HG02588 (cell line): Measurements from ENCODE around the gene MRPS25.

Source experiments
- ATAC-seq: cut with Tn5 transposase; IDR thresholded peaks from one replicate; pipeline ENCODE4 v1.9.1; 2021; ENCODE audit warnings: mild to moderate bottlenecking, moderate library complexity; ENCODE audit not compliant: unreplicated experiment

Gene MRPS25

DNA sequence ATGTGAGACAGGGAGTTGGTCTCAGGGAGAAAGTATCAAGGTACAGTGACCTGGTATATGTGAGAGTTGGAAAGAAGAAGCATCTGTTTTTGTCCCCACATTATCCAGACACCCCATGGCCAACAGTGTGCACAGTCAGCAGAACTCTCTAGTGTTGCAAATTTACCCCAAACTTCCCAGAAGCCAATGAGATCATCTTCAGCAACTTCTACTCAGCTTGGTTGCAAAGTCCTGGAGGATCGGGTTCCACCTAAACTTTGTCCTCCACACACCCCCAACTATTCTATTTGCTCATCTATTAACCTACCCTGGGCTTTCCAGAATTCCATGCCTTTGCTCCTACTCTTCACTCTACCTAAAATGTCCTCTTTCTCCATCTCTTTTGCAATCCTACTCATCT, 18.1 kb upstream of the MRPS25 start:
- no peak for ATAC-seq

DNA sequence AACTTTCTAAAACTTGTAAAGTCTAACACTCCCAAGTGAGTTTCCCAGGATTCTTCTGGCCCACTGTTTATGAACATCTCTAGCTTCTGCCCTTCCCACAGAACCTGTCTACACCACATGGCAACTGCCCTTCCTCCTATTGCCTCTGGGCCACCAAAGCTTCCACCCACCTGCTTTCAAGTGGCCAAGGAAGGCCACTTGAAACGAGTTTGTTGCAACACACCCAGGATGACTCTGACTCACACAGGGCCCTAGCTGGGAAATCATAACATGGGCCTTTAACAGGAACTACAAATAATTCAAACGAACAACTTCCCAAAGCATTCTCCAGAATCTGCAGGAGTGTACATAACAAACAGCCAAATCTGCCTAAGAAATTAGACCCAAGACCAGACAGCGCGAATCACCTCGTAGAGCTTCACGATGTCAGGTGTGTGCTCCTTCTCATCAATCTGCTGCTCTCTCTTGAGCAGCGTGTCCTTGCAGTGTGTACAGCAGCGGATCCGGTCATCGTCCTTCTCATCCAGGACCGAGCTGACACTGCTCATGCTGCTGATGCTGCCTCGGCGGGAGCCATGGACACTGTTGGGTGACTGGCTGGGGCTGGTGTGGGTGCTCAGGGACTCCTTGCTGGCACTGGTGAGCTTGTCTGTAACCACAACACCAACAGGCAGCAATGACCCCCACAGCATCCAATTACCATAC, 17.0 kb upstream of the MRPS25 start:
- ATAC-seq, result no peak

DNA sequence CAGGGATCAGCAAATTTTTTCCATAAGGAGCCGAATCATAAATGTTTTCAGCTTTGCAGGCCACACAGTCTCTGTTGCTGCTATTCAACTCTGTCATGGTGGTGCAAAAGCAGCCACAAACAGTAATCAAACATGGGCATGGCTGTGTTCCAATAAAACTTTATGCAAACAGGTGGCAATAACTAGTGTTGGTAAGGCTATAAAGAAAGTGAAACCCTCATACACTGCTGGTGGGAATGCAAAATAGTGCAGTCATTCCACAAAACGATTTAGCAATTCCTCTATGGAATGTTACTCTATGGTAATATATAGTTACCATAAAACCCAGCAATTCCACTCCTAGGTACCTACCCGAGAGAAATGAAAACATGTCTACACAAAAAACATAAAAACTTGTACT, 14.0 kb upstream of the MRPS25 start:
- no peak for ATAC-seq

DNA sequence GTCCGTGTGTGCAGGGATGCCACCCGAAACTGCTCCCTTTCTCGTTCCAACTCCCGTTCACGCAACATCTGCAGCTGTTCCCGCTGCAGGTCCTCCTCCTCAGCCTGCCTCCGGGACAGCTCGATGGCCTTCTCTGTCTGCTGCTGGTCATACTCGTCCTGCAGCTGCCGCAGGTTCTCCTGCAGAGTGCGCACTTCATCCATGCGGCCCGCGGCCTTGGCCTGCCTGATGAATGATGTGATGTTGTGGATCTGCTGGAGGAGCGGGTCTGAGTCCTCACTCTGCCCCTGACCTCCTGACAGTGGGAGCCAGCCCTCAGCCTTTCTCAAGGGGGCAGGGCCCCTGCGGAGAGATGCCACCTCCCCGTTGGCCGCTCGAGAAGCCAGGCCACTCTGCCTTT, 9.4 kb upstream of the MRPS25 start:
- no peak for ATAC-seq

DNA sequence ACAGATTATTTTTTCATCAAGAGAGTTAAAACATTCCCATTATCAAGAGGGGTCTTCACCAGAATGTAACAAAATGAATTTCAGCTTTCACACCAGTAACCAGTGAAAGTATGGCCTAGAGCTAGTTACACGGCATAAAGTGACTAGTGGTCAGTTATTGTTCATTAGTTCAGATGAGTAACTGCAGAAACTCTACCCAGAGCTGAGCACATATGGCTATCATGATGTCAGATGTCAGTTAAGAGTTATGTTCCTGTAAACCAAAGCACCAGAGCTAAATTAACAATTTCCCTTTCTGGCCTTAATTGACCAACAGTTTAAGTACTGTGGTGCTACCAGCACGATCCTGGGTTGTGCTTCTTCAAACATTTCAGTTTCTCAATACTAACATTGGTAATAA, 6.6 kb upstream of the MRPS25 start:
- ATAC-seq, result no peak

DNA sequence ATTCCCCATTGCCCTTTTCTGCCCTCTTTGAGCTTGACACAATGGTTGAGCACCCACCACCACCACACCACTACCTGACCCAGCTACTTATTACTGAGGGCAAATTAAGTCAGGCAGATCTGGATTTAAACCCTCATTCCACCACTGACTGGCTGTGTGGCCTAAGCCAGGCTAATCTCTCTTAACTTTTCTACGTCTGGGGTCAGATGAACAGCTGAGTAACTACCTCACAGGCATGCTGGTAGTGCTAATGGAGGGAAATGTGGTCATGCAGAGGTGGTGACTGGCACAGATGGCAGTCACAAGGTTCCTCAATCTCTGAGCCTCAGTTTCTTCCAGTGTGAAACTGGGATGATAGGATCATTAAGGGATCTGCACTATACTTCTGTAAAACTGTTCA, 4.3 kb upstream of the MRPS25 start:
- ATAC-seq, result no peak

DNA sequence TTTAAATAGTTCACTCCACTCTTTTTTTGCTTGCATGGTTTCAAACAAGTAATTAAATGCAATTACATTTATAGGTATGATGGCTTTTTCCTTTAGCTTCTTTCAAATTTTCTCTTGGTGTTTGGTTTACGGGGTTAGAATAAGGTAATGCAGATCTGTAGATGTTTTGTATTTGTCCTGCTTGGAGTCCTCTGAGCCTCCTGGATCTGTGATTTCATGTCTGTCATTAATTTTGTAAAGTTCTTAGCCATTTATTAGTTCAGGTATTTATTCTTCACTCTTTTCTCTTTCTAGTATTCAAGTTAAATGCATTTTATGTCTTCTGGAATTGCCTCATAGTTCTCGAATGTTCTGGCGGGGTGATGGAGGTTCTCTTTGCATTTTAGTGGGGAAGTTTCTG, 1.4 kb upstream of the MRPS25 start:
- ATAC-seq, result no peak

DNA sequence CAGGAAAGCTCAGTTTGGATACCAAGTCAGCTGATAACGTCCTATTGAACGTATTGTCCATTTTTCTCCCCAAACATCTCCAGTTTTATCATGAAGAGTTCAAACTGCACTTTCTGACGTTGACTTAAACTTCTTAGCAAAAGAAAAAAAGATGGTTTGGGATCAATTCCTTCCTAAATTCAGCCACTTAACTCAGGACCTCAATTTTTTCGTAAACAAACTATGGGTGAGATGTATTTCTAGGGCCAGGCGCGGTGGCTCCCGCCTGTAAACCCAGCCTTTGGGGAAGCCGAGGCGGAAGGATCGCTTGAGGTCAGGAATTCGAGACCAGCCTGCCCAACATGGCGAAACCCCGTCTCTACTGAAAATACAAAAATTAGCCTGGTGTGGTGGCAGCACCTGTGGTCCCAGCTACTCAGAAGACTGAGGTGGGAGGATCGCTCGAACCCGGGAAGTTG, 464 bp upstream of the MRPS25 start:
- ATAC-seq, result no peak

DNA sequence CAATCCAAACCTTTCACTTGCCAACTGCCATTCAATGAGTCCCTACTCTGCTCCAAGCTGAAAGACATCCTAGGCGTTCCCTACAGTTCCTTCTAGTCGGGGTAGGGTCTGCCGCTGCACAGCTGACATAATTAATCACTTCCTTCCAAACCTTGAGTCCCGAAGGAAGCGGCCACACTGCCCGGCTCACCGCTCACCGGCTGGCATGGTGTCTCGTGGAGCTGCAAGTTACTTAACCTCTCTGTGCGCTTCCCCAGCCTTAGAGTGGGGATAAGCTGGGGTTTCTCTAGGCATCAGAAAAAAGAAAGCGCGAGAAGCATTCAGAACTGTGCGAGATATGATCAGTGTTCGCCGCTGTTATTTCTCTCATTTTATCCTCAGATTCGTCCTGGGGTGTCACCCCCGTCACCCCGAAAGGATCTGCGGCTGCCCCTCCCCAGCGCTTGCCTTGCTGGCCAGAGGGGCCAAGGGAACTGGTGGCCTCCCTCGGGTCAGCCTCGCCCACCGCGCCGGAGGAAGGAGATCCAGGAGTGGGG, 748 bp downstream of the MRPS25 start:
- ATAC-seq, result peak; percentile 10

DNA sequence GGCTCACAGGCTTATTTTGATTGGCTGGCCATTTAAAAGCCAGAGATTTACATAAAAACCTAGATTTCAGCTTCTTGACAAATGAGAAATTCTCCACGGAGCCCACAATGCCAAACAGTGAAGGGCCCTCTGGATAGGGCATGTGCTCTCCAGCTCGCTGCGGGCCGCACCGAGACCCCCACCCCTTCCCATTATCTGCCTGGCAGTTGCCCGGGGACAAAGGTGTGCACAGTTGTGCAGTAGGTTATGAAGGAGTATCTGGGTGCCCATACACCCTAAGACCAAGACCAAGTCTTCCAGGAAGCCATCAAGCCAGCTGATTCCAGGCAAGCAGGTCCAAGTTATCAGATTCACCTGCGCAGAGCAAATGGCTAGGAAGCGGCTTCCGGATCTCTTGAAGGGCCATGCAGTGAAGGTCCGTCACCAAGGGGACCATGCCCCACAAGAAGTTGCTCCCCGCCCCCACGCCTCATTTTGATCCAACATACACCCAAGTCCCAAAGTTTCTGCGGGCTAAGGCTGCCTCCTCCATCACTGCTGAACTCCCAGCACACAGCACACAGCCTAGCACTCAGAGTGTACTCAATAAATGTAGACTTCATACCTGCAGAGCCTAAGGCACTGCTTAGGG, 1.3 kb downstream of the MRPS25 start:
- ATAC-seq, result no peak

DNA sequence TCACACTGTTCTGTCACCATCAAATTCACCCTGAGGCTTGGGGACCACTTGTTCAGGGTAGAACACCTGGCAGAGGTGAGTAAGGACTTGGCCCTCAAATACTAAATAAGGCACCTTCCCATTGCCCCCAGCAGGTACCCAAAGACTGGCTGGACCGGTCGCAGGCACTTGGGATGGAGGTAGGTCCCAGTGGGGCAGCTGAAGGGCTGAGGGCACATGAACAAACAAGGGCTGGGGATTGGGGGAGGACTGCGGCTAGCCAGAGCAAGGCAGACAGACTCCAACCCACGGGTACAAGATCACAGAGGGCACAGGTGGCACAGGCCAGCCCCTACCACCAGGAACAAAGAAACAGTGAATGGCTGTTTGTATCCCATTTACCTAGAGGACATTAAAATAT, 1.9 kb downstream of the MRPS25 start:
- no peak for ATAC-seq

DNA sequence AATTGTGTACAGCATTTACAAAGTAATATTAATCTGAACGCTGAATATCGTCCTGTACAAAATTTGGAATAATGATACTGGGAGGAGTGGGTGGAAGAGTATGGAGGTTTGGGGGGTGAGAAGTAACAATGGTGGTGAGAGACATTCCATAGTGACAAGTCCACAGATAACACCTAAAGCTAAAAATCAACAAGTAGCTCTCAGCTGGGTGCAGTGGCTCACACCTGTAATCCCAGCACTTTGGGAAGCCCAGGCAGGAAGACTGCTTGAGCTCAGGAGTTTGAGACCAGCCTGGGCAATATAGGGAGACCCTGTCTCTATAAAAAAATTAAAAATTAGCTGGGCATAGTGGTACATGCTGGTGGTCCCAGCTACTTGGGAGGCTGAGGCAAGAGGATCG, 5.1 kb downstream of the MRPS25 start:
- ATAC-seq, result no peak

DNA sequence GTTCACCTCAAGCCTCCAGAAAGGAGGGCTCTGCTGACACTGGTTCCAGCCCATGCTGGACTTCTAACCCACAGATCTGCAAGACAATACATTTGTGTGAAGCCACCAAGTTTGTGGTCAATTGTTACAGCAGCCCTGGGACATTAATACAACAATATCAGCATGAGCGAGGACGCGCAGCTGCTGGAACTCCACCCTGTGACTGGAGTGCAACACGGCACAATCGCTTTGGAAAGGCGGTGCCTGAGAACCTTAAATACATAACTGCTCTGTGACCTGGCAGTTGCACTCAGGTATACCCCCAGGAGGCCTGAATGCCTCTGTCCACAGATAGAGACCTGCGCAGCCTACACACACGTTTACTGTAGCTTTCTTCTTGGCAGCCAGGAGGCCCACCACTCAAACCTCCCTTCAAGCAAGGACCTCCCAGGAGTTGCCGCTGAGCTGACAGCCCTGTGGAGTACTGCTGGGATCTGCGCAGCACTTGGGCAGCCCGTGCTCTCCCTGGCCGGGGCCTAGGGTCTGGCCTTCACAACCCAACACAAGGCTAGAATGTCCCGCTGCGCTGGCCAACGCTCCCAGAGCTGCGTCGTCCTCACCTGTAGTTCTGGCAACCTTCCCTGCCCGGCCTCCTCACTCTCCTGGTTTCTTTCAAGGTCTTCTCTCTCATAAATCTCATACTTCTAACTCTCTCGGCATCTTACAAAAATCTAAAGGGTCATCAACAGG, 8.3 kb downstream of the MRPS25 start:
- ATAC-seq, result no peak

DNA sequence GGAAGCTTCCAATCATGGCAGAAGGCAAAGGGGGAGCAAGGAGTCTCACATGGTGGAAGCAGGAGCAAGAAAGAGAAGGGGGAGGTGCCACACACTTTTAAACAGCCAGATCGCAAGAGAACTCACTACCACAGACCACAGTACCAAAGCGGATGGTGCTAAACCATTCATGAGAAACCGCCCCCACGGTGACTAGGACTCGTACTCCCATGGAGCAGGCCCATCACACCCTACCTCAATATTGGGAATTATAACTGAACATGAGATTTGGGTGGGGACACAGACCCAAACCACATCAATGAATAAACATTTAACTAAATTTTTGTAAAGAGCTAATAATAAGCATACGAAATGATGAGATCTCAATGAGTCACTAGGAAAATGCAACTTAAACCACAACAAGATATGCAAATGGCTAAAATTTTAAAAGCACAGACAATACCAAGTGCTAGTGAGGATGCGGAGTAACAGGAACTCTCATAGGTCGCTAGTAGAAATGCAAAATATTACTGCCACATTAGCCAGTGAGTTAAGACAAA, 10.0 kb downstream of the MRPS25 start:
- peak; percentile 36 for ATAC-seq

DNA sequence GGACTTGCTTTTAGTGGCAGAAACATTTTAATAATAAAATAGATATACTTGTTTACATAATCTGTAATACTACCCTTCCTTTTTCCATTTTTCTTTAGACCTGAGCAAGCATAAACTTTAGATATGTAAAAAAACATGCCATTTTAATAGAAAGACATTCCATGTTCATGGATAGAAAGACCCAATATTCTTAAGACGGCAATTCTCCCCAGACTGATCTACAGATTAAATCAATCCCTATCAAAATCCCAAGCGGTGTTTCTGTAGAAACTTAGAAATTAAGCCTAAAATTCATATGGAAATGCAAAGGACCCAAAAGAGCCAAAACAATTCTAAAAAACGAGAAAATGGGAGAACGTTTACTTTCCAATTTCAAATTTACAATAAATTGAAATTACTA, 11.6 kb downstream of the MRPS25 start:
- no peak for ATAC-seq

DNA sequence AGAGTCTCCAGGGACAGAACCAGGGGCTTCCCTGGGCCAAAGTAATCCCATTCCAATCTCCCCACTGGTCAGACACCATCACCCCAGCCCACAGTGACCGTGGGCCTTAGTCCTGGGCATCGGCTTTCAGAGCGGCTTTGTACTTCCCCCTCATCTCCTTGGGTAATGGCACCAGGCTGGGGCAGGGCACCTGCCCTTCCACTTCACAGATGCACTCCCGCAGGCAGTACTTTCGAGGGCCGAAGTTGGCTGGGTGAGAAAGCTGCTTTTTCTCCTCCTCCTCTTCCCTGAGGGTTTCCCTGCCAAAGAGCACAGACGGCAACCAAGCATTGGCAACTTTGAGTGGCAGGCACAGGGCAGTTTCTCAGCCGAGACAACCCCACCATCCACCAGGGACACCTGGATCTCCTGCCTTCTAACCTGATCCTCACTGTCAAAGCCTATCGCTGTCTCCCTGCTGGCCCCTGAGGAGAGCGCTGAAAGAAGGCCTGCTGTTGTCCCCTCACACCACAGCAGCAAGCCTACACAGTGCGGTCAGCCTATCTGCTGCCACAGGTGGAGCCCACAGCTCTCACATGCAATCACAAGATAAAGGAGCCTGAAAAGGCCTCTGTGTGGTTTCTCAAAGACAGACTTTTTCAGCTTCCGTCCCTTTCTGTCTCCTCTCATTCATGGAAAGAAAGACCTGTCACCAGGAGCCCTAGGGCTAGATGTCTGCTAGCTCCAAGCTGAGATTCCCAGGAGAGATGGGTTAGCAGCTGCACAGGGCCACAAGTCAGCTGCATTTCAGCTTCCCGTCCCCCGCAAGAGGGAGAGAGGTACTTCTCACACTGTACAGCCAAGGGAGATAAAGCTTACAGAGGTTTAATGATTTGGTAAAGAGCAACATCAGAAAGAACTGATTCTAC, 12.5 kb downstream of the MRPS25 start:
- ATAC-seq, result no peak

DNA sequence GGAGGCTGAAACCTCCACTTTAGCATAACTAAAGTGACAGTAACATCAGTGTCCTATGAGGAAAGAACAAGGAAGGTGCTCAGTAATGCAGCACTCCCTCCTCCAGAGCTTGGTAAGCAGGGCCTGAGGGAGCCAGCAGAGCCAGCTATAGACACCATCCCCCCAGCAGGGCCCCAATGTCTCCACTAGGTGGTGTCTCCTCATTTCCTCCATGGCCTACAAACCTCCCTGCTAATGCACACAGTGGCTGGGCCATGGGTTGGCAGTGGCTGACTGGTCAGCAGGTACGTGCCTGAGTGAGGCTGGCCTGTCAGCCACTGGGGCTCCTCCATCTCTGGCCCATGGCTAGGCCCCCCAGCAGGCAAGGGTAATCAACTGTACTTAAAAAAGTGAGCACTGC, 13.6 kb downstream of the MRPS25 start:
- peak; percentile 61 for ATAC-seq

DNA sequence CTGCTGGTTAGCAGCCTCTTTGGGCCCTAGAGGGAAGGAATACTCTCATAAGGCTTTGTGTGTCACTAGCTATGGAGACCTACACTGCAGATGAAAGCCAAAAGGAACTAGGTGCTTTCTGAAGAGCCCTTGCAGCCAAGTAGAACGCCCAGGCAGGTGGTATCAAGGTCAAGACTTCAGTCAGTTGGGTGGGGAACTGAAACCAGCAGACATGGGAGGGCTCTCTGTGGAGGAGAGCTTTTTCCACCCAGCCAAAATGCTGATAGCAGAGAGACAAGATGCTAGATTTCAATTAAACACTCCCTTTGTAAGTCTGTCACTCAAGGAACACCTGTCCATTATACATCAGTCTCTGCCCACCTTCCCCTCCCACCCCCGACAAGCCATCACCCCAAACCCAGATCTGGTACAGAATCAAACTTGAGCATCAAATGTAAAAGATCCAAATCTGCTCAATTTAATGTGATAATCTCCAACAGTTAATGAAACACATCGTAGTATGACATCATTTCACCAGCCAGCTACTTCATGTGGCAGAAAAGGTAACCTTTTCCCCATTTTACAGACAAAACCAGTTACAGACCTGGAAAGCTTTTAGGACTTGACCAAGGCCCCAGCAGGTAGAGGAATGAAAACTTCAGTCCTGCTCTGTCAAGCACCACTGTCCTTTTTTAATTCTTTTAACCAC, 14.6 kb downstream of the MRPS25 start:
- ATAC-seq, result peak; percentile 81

DNA sequence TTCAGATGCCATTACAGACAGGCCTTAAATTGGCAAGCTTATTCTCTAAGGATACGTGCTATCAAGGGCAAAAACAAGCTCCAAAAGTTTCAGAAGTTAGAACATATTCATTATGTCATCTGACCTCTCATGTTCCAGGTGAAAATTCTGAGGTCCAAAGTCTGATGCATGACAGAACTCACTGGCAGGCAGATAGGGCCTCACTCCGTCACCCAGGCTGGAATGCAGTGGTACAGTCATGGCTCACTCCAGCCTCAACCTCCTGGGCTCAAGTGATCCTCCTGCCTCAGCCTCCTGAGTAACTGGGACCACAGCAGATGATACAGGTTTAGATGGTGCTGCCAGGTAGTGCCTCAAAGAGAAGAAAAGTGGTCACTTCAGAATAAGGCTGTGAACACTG, 15.5 kb downstream of the MRPS25 start:
- no peak for ATAC-seq

DNA sequence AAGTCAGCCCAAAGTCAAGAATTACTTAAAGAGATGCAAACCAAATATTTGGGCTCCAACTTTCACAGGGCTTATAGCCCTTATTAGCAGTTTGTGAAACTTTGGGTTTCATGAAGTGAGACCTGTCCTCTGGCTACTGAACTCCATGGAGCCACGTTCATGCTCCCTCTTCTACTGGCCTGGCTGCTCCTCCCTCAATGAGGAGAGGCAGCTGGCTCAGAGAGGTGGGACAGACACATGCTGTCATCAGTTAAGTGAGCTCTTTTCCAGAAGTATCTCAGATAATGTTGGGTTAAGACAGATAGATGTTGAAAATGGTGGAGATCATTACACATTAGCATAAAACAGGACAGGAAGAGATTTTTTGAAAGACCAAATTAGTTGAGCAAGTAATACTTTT, 19.4 kb downstream of the MRPS25 start:
- ATAC-seq, result no peak
